Head of caudate nucleus (tissue), 42 donors: ENCODE data around the gene UMAD1.
A peak's percentile ranks its signal among the peaks of the same experiment; 100 is the strongest.

Experiments
- DNase-seq, 42 donors: peaks; one replicate each; pipeline versions ENCODE4 v3.0.0 to v3.0.0-alpha.2; 2020 to 2021; ENCODE audit warnings: mixed read lengths in 7 of 42
- intact Hi-C: fragments of 100-400 bp; cut with DNase I; formaldehyde crosslinking; loops from one replicate; pipeline ENCODE4 v1.15.0; 2022

Gene UMAD1

GRCh38 chr7:7707806-7708205, 67.3 kb downstream of the UMAD1 start:
- no peak for DNase-seq
- intact Hi-C loops: no loop called here

- DNase-seq: no peak
- intact Hi-C loops: no loop called here
These were observed 68.7 kb downstream of the UMAD1 start for GRCh38 chr7:7709291-7709690.

GRCh38 chr7:7710469-7710868, 69.9 kb downstream of the UMAD1 start:
- intact Hi-C loops: no loop called here
- no peak for DNase-seq

- intact Hi-C loops: no loop called here
- no peak for DNase-seq
These were observed 73.2 kb downstream of the UMAD1 start for GRCh38 chr7:7713730-7714129.

GRCh38 chr7:7718492-7718891, 77.9 kb downstream of the UMAD1 start, which contains the start of gene RPA3:
TSS of gene RPA3 (minus strand) at chr7:7718607. CDS start at chr7:7640418, 78,189 bp downstream.
- DNase-seq: no peak
- intact Hi-C loops: no loop called here

- intact Hi-C loops: no loop called here
- peak in 30 of 42 donors; percentile 12 to 83 (median 45) for DNase-seq
These were observed 78.7 kb downstream of the UMAD1 start for GRCh38 chr7:7719236-7719635.

GRCh38 chr7:7720193-7720592, 79.6 kb downstream of the UMAD1 start:
- no peak for DNase-seq
- intact Hi-C loops: no loop called here

- intact Hi-C loops: no loop called here
- DNase-seq: no peak
These were observed 80.4 kb downstream of the UMAD1 start for GRCh38 chr7:7720750-7721621.

GRCh38 chr7:7731732-7732131, 91.2 kb downstream of the UMAD1 start:
- intact Hi-C loops: no loop called here
- no peak for DNase-seq

- intact Hi-C loops: no loop called here
- DNase-seq: no peak
These were observed 92.2 kb downstream of the UMAD1 start for GRCh38 chr7:7732621-7733281.

GRCh38 chr7:7736671-7737070, 96.1 kb downstream of the UMAD1 start:
- no peak for DNase-seq
- intact Hi-C loops: no loop called here

- intact Hi-C loops: no loop called here
- DNase-seq: no peak
These were observed 97.1 kb downstream of the UMAD1 start for GRCh38 chr7:7737674-7738073.

GRCh38 chr7:7738177-7738576, 97.6 kb downstream of the UMAD1 start:
- intact Hi-C loops: no loop called here
- no peak for DNase-seq

- intact Hi-C loops: no loop called here
- DNase-seq: no peak
These were observed 98.1 kb downstream of the UMAD1 start for GRCh38 chr7:7738622-7739021.

- no peak for DNase-seq
- intact Hi-C loops: no loop called here
These were observed 98.9 kb downstream of the UMAD1 start for GRCh38 chr7:7739204-7740036.

GRCh38 chr7:7740037-7740355, 99.4 kb downstream of the UMAD1 start:
- no peak for DNase-seq
- intact Hi-C loops: no loop called here

GRCh38 chr7:7742223-7742622, 101.7 kb downstream of the UMAD1 start:
- no peak for DNase-seq
- intact Hi-C loops: no loop called here

- DNase-seq: no peak
- intact Hi-C loops: no loop called here
These were observed 104.7 kb downstream of the UMAD1 start for GRCh38 chr7:7745258-7745657.

- DNase-seq: no peak
- intact Hi-C loops: no loop called here
These were observed 105.4 kb downstream of the UMAD1 start for GRCh38 chr7:7745966-7746365.

GRCh38 chr7:7746458-7746857, 105.9 kb downstream of the UMAD1 start:
- intact Hi-C loops: no loop called here
- DNase-seq: no peak
